Transverse colon (tissue), 4 donors: ENCODE measurements around the gene BMPR2. TPM values are rescaled to one million over a fixed set of nuclear protein-coding genes. Genes with fewer than 3 reads are reported as not detected.
"Not testable (repeated sequence)": the region's sequence is repeated elsewhere in the genome, so short reads cannot be mapped to it uniquely, and the experiment has no call there.

Experiments used
- DNase-seq: peaks from one replicate; pipeline ENCODE4 v3.0.0-alpha.2; 2019
- H3K27ac ChIP-seq, 4 donors: fragments of 200-600 bp; sonication (generic); 2 replicates each; pipeline ENCODE4 v1.5.1; 2016 to 2018; ENCODE audit warnings: inconsistent platforms in 4 of 4
- H3K27me3 ChIP-seq: fragments of 200-600 bp; sonication (generic); 2 replicates; pipeline ENCODE4 v1.5.1; 2017; ENCODE audit warnings: inconsistent platforms
- H3K36me3 ChIP-seq, 4 donors: fragments of 200-600 bp; sonication (generic); 2 replicates each; pipeline ENCODE4 v1.5.1; 2017 to 2019; ENCODE audit warnings: inconsistent platforms in 4 of 4
- H3K4me1 ChIP-seq, 4 donors: fragments of 200-600 bp; sonication (generic); 2 replicates each; pipeline ENCODE4 v1.5.1; 2017 to 2020; ENCODE audit warnings: inconsistent platforms in 4 of 4
- H3K4me3 ChIP-seq, 4 donors: fragments of 200-600 bp; sonication (generic); 1 replicate in 1 of 4; 2 replicates in 3 of 4; pipeline versions ENCODE4 v1.5.1 to v1.6.1; 2017 to 2019; ENCODE audit warnings: inconsistent platforms in 4 of 4
- H3K9me3 ChIP-seq, 2 donors: fragments of 200-600 bp; sonication (generic); 2 replicates each; pipeline ENCODE4 v1.5.1; 2017 to 2019; ENCODE audit warnings: inconsistent platforms in 2 of 2
- CTCF ChIP-seq, 5 experiments: fragments of 200-600 bp in 3 of 5; fragments of 450-650 bp in 2 of 5; sonication (generic) in 3 of 5; IDR thresholded peaks; 1 replicate in 2 of 5; 2 replicates in 3 of 5; pipeline ENCODE4 v1.5.1; 2016 to 2017; ENCODE audit warnings: antibody characterized with exemption in 5 of 5, inconsistent platforms in 3 of 5, mild to moderate bottlenecking in 2 of 5, moderate library complexity in 1 of 5
- EP300 ChIP-seq: sonication (generic); formaldehyde crosslinking; IDR thresholded peaks from one replicate; pipeline ENCODE4 v1.6.1; 2017; ENCODE audit warnings: antibody characterized with exemption, low read depth
- POLR2A ChIP-seq: fragments of 450-650 bp; IDR thresholded peaks from one replicate; pipeline ENCODE4 v1.6.1; 2016; ENCODE audit warnings: antibody characterized with exemption, mild to moderate bottlenecking, moderate library complexity
- POLR2AphosphoS5 ChIP-seq, 3 donors: sonication (generic); formaldehyde crosslinking; IDR thresholded peaks; one replicate each; pipeline ENCODE4 v1.6.1; 2016; ENCODE audit warnings: antibody characterized with exemption in 3 of 3
- WGBS, 2 donors: methylation state at CpG; one replicate each; pipeline ENCODE4 v1.1.5; 2018; ENCODE audit warnings: low coverage in 1 of 2; 5-methylcytosine and 5-hydroxymethylcytosine counted together
- in situ Hi-C, 4 donors: fragments of 200-750 bp; cut with MboI; loops; one replicate each; pipeline versions ENCODE4 v1.15.0 to v1.15.1; 2017; ENCODE audit warnings: low sequenced_read_pairs in 3 of 4, low pct_ligation_motif_present in 1 of 4, low pct_unique_long_range_greater_than_20kb in 1 of 4
- intact Hi-C: fragments of 100-400 bp; cut with DNase I; formaldehyde crosslinking; loops from one replicate; pipeline ENCODE4 v1.15.1; 2023; ENCODE audit warnings: low total_unique reads
- total RNA-seq, 4 donors: library from RNA; depleted of rRNA; stranded (reverse); fragments of >200 nt; gene quantifications; one replicate each; pipeline ENCODE4 v1.1.0, GENCODE V29; 2016

BMPR2 gene
- total RNA-seq, 4 donors from 2014 or later, result 16.5 to 40.5 (median 26.5) TPM

DNA sequence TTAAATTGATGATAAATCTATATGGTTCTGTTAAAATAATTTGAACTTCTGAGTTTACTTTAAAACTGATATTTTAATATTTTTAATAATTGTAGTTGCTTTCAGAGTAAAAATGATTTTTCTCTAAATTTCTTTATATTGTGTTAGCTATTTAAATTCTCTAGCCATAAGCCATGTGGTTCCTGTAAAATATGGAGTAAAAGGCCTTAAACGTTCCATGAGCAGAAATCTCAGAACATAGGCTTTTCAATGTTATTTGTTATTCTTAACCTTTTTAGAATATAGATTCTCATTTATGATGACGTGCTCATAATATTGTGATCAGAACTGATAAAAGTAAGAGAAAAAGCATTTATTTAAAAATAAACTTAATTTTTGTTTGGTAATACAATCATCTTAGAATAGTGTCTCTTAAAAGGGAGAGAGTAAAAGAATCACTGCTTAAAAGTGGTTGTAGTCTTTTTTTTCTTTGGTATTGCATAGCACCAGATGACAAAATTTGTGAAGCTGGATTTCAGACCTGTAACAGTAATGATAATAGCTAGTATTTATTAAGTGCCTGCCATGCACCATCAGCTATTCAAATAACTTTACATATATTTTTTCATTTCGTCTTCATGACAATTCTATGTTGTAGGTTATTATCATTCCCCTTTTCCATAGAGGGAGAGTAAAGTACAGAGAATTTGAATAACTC is 2.7 kb downstream of the BMPR2 start:
- TF ChIP-seq POLR2A, result no peak
- no peak for TF ChIP-seq CTCF (IDR thresholded peaks at IDR 0.05)
- no peak for TF ChIP-seq EP300
- TF ChIP-seq POLR2AphosphoS5 (IDR thresholded peaks at IDR 0.05), result no peak
- H3K27me3 ChIP-seq, result no peaks in the 10 kb centered on the region
- in situ Hi-C loops (no loop called here), intact Hi-C loops (loop anchor here (5.0 kb wide), 1 partner anchor 112 kb away; the partner anchor contains the start of gene NOP58)
- H3K27ac ChIP-seq, result peak overlapping the region; percentile 95 to 99 (median 96)
- 31 to 35% methylated on average over 3 of the region's 3 CpGs for WGBS, 2 donors
- peak overlapping the region; percentile 78 to 84 (median 80) for H3K4me3 ChIP-seq
- H3K9me3 ChIP-seq, result no peaks in the 10 kb centered on the region
- H3K36me3 ChIP-seq, result no peaks in the 10 kb centered on the region
- H3K4me1 ChIP-seq, result peaks cover 3 to 47% (median 19%) of the 10 kb centered on the region in 4 donors
- no peak for DNase-seq

DNA sequence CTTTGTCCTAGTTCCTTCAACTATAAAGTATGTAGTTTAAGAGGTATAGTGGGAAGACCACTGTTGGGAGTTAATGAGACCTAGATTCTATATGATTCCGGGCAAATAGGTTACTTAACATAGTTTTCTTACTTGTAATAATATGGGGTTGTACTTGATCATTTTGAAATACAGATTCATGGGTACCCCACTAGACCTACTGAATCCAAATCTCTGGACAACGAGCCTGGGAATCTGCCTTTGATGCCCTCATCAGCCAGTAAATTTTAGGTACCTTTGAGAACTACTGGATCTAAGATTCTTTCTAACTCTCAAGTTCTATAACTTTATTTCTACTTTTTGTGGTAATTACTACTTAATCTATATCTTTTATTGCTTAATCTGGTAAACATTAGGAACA is 6.6 kb downstream of the BMPR2 start:
- H3K4me3 ChIP-seq, result no peak overlapping the region
- no peaks in the 10 kb centered on the region for H3K36me3 ChIP-seq
- 89 to 94% methylated on average over 2 of the region's 2 CpGs for WGBS, 2 donors
- H3K27ac ChIP-seq, result no peak overlapping the region
- in situ Hi-C loops (no loop called here), intact Hi-C loops (no loop called here)
- peaks cover 3 to 55% (median 25%) of the 10 kb centered on the region in 4 donors for H3K4me1 ChIP-seq
- H3K27me3 ChIP-seq, result no peaks in the 10 kb centered on the region
- no peak for TF ChIP-seq POLR2AphosphoS5 (IDR thresholded peaks at IDR 0.05)
- TF ChIP-seq POLR2A, result no peak
- TF ChIP-seq EP300, result no peak
- no peak for TF ChIP-seq CTCF (IDR thresholded peaks at IDR 0.05)
- no peak for DNase-seq
- no peaks in the 10 kb centered on the region for H3K9me3 ChIP-seq

DNA sequence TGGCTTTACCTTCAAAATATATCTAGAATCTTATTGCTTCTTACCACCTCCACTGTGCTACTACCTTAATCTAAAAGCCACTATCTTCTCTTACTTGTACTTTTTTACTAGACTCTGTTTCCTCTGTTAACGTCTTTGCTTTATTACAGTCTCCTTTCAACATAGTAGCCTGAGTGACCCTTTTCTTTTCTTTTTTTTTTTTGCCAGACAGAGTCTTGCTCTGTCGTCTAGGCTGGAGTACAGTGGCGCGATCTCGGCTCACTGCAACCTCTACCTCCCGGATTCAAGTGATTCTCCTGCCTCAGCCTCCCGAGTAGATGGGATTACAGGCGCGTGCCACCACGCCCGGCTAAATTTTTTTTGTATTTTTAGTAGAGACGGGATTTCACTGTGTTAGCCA is 10.4 kb downstream of the BMPR2 start:
- H3K36me3 ChIP-seq, H3K9me3 ChIP-seq, H3K27ac ChIP-seq, H3K4me3 ChIP-seq, in situ Hi-C loops, intact Hi-C loops, H3K27me3 ChIP-seq, DNase-seq: not testable (repeated sequence)
- peaks cover 2 to 26% (median 7%) of the 10 kb centered on the region in 4 donors for H3K4me1 ChIP-seq
- 58 to 90% methylated on average over 2 to 12 of the region's 12 CpGs for WGBS, 2 donors

GRCh38 chr2:202387608-202388342 is 11.6 kb downstream of the BMPR2 start:
- TF ChIP-seq CTCF (IDR thresholded peaks at IDR 0.05), result no peak
- TF ChIP-seq POLR2AphosphoS5 (IDR thresholded peaks at IDR 0.05), result no peak
- H3K9me3 ChIP-seq, result no peaks in the 10 kb centered on the region
- intact Hi-C loops (no loop called here), in situ Hi-C loops (no loop called here)
- no peak overlapping the region for H3K4me3 ChIP-seq
- no peak for DNase-seq
- H3K4me1 ChIP-seq, result peaks cover 0 to 16% (median 6%) of the 10 kb centered on the region in 4 donors
- H3K36me3 ChIP-seq, result no peaks in the 10 kb centered on the region
- no peak overlapping the region for H3K27ac ChIP-seq
- 60 to 74% methylated on average over 4 to 8 of the region's 8 CpGs for WGBS, 2 donors
- no peaks in the 10 kb centered on the region for H3K27me3 ChIP-seq
